LNCaP clone FGC (cell line): ENCODE measurements around the gene SEC24D.

Experiments
- DNase-seq: peaks from one replicate; pipeline ENCODE4 v3.0.0-alpha.2; 2011; ENCODE audit warnings: low read depth
- H3K4me3 ChIP-seq: 2 replicates; pipeline ENCODE4 v1.5.1; 2011; ENCODE audit warnings: mild to moderate bottlenecking, low read depth, low read length, control low read depth
- TF ChIP-seq, protein P1 (sequence below): IDR thresholded peaks from 2 replicates; pipeline ENCODE4 v1.5.1; 2012; ENCODE audit warnings: mild to moderate bottlenecking; ENCODE audit not compliant: control insufficient read depth, insufficient read depth; ENCODE audit errors: extremely low read depth

Gene SEC24D

DNA sequence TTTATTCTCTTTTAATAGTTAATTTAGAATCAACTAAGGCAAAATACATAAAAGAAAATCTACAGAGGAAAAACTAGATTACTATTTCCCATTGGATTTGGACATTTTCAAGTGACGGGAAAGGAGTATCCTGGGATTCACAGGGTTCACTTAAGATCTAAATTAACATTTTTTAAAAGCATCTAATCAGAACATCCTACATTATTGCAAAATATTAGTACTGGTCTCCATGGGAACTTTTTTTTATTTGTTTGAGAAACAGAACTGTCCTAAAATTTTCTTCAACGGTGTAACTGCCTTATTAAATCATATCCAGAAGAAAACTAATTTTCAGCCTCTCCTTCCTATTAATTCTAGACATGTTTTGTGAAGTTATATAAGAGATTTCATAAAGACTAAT, 81.0 kb downstream of the SEC24D start:
- DNase-seq, result no peak
- TF ChIP-seq, protein P1, sequence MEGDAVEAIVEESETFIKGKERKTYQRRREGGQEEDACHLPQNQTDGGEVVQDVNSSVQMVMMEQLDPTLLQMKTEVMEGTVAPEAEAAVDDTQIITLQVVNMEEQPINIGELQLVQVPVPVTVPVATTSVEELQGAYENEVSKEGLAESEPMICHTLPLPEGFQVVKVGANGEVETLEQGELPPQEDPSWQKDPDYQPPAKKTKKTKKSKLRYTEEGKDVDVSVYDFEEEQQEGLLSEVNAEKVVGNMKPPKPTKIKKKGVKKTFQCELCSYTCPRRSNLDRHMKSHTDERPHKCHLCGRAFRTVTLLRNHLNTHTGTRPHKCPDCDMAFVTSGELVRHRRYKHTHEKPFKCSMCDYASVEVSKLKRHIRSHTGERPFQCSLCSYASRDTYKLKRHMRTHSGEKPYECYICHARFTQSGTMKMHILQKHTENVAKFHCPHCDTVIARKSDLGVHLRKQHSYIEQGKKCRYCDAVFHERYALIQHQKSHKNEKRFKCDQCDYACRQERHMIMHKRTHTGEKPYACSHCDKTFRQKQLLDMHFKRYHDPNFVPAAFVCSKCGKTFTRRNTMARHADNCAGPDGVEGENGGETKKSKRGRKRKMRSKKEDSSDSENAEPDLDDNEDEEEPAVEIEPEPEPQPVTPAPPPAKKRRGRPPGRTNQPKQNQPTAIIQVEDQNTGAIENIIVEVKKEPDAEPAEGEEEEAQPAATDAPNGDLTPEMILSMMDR, result no peak
- no peak overlapping the region for H3K4me3 ChIP-seq

DNA sequence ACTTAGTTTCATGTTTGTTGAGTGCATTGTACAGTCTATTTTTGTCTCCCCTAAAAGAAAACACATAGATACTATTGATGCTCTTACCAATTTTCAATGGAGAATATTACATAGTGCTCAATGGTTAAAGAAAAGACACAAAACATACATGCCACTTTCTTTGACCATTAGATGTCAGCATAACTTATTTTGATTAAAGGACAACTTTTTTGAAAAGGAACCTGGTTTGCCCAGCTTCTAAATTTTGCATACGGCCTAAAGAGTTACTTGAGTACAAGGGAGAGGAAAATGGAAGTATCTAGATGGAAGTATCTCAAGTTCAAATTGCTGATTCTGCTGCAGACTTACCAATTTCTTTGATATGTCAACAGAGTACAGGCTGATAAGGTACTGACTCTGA, 82.2 kb downstream of the SEC24D start:
- H3K4me3 ChIP-seq, result no peak overlapping the region
- TF ChIP-seq, protein P1, result no peak
- DNase-seq, result no peak

DNA sequence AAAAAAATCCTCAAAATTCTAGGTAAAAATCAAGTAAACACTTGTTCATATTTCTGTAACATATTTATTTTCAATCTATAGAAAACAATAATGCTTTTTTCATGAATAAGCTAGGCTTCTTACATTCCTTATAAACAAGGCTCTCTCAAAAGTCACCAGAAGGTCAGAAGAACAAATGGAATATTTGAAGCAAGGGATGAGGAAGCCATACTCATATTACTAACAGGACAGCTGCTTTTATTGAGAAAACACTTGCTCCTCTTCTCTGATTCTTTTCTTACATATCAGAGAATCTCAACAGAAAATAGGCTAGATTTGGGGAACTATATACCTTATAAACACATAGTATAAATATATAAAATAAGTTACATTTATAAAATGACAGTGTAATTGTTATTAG, 82.8 kb downstream of the SEC24D start:
- no peak for DNase-seq
- no peak overlapping the region for H3K4me3 ChIP-seq
- TF ChIP-seq, protein P1, result no peak

DNA sequence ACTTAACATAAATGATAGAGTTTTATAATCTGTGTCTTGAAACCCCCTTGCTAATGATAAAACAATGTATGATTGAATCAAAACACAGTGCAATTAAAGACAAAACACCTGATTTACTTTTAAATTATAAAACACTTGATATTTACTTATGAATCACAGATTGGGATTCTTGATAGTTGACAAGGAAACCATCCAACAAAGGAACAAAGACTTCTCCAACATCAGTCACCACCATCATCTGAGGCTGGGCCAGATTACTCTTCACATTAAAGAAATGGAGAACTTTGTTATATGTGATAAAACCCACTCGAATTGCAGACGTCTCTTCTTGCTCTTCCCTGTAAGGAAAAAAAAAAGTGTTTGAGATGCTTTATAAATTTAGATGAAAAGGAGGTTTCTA, 83.4 kb downstream of the SEC24D start:
- no peak for DNase-seq
- no peak overlapping the region for H3K4me3 ChIP-seq
- TF ChIP-seq, protein P1, result no peak

DNA sequence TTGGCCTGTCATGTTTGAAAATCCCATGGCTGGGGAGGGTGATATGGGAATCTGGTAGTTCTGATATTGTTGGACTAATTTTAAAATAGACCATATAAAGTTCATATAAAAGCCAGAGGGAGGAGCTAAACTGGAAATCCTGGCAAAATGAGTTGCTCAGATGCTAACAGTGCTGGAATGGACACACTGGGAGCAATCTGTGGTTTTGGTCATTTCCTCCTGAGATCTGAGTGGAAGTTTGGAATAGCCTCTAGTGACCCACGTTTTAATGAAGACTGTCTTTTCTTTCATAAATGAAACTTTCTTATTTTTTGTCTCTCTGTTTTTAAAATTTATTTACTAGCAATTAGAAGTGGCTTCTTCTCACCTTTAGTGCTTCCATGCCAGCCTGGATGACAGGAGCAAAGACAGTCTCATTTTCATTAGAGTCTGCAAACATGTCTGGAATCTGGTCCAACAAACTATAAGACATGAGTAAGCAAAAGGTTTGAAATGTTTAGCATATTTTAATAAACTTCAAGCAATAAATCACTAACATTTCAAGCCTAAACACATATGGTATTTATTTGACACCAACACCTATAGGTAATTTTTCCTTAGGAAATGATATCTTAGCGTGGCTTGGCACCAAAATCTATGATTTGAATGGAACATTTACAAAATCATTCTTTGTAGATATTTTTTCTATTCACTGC, 84.2 kb downstream of the SEC24D start:
- DNase-seq, result no peak
- H3K4me3 ChIP-seq, result no peak overlapping the region
- TF ChIP-seq, protein P1, result no peak

DNA sequence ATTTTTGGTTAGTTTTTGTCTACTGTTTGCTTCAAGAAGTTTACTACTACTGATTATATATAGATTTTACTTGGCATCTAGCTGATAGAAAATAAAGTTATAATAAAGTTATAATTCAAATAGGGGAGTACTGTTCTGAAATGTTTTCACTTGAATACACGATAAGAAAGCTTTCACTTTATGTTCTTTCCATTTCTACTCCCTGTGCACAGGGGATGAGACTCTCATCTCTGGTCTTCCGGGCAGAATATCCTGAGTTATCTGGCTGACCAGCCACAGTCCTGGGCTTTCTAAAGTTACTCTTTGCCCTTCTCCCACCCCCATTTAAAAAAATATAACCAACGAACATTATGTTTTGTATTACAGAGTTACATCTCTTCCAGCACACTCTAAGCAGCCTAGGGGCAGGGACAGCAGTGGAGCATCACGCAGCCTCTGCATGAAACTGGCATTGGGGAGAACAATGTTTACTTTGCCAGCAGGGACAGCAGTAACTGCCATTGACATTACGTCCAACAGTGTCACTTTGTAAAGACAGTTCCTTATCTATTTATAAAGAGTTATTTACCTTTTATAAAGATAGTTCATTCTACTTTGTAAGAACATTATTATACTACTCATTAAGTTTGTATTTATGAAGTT, 86.5 kb downstream of the SEC24D start:
- TF ChIP-seq, protein P1, result no peak
- DNase-seq, result peak; percentile 79
- H3K4me3 ChIP-seq, result no peak overlapping the region
